ENCODE measurements around the gene SLC50A1. TPM values are rescaled to one million over a fixed set of nuclear protein-coding genes. Genes with fewer than 3 reads are reported as not detected.

SLC50A1 gene
- total and polyA plus RNA-seq, 9 of the 15 experiments (the other 6 are each of a cell fraction or from before 2014, with no cell fraction given) = 46.5 to 132 (median 91.9) TPM

DNA sequence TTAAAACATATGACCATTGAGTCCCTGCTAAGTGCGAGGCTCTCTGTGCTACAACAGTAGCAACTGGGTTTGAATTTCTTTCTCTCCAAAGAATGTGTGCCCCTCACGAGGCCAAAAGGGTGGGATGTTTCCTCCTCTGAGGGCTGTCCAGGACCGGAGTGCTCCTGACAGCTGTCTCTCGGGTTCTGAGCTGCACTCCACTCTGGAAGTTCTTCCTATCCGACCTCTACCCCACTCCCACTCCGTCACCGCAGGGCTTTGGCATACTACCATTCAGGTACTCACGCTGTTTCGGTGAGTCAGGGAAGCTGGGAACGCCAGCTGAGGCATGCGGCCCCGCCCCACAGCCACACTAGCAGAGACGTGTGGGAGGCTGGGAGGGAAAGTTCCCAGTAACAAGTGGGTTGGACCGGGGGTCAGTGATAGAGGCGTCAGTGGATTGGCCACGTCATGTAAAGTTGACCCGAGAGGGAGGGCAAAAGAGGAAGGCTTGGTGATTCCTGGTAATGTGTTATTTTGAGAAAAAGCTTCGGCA lies 705 bp upstream of the SLC50A1 start (continued):
- TF ChIP-seq, protein P1, sequence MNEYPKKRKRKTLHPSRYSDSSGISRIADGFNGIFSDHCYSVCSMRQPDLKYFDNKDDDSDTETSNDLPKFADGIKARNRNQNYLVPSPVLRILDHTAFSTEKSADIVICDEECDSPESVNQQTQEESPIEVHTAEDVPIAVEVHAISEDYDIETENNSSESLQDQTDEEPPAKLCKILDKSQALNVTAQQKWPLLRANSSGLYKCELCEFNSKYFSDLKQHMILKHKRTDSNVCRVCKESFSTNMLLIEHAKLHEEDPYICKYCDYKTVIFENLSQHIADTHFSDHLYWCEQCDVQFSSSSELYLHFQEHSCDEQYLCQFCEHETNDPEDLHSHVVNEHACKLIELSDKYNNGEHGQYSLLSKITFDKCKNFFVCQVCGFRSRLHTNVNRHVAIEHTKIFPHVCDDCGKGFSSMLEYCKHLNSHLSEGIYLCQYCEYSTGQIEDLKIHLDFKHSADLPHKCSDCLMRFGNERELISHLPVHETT (CRISPR knock-in tag; conservative IDR thresholded peaks at IDR 0.05 in 1 of 2, IDR thresholded peaks at IDR 0.05 in 1 of 2) = no peak; a peak in 1 of 4 replicates
- TF ChIP-seq HMG20B (CRISPR knock-in tag; IDR thresholded peaks at IDR 0.05) (no peak), NCOA6 (IDR thresholded peaks at IDR 0.05) (no peak)
- TF ChIP-seq, protein P2, sequence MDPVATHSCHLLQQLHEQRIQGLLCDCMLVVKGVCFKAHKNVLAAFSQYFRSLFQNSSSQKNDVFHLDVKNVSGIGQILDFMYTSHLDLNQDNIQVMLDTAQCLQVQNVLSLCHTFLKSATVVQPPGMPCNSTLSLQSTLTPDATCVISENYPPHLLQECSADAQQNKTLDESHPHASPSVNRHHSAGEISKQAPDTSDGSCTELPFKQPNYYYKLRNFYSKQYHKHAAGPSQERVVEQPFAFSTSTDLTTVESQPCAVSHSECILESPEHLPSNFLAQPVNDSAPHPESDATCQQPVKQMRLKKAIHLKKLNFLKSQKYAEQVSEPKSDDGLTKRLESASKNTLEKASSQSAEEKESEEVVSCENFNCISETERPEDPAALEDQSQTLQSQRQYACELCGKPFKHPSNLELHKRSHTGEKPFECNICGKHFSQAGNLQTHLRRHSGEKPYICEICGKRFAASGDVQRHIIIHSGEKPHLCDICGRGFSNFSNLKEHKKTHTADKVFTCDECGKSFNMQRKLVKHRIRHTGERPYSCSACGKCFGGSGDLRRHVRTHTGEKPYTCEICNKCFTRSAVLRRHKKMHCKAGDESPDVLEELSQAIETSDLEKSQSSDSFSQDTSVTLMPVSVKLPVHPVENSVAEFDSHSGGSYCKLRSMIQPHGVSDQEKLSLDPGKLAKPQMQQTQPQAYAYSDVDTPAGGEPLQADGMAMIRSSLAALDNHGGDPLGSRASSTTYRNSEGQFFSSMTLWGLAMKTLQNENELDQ (CRISPR knock-in tag; IDR thresholded peaks at IDR 0.05; ENCODE audit: borderline replicate concordance) = no peak

- peak overlapping the region; percentile 84 for H3K4me2 ChIP-seq (ENCODE audit: insufficient read depth, low read length)
- FAIRE-seq = no peak
- ChIA-PET POLR2A (interaction anchor here (0.7 to 1.9 kb wide), 7 partner anchors 9 to 574 kb away, joined by 3 to 5 read pairs (median 4); partner anchors contain the start of gene EFNA1), CTCF (ENCODE audit: low intra/inter-chr PET ratio) (no interaction called here)
- 33% methylated on average over 6 of the region's 6 CpGs for WGBS (ENCODE audit: insufficient coverage, low coverage, missing lambda C conversion rate)
- no TSS peak for BruUV-seq (replicated peaks)
- no peak overlapping the region for H2AFZ ChIP-seq (ENCODE audit: low read depth, low read length)
- H3K4me3 ChIP-seq = peak overlapping the region; percentile 82
- H3K9me3 ChIP-seq (replicated peaks; ENCODE audit: control insufficient read depth, insufficient read depth, low read depth, low read length) = peaks cover 7% of the 10 kb centered on the region; the same call in 1 of the 2 replicates
- H3K9ac ChIP-seq (ENCODE audit: insufficient read depth in 1 of 2, low read depth in 2 of 2, low read length in 2 of 2) = peak overlapping the region; percentile 85 to 91
- intact Hi-C loops (cut with micrococcal nuclease) (no loop called here), in situ Hi-C loops (cut with MboI) (no loop called here)
- H3K9me1 ChIP-seq (ENCODE audit: control insufficient read depth, insufficient read depth, low read length) = no peaks in the 10 kb centered on the region
- peaks cover 51% of the 10 kb centered on the region for H3K79me2 ChIP-seq (ENCODE audit: control insufficient read depth, insufficient read depth, low read length)
- H3K36me3 ChIP-seq (ENCODE audit: control insufficient read depth, insufficient read depth, low read length) = peaks cover 40% of the 10 kb centered on the region
- peaks cover 41 to 67% of the 10 kb centered on the region in 2 experiments for H3K4me1 ChIP-seq (replicated peaks in 1 of 2; ENCODE audit: control insufficient read depth in 2 of 2, insufficient read depth in 2 of 2, low read length in 2 of 2)
- no peaks in the 10 kb centered on the region for H3K27me3 ChIP-seq (ENCODE audit: control insufficient read depth in 2 of 2, insufficient read depth in 2 of 2, low read length in 2 of 2)
- H3K27ac ChIP-seq (ENCODE audit: extremely low read depth, low read depth, low read length) = peak overlapping the region; percentile 70
- H4K20me1 ChIP-seq (replicated peaks; ENCODE audit: control insufficient read depth, insufficient read depth, low read length) = no peaks in the 10 kb centered on the region
- peak in 1 of 4 experiments; percentile 6 for DNase-seq (ENCODE audit: extremely low read depth in 1 of 4, low spot score in 3 of 4)
- ATAC-seq = no peak
- TF ChIP-seq, protein P3, sequence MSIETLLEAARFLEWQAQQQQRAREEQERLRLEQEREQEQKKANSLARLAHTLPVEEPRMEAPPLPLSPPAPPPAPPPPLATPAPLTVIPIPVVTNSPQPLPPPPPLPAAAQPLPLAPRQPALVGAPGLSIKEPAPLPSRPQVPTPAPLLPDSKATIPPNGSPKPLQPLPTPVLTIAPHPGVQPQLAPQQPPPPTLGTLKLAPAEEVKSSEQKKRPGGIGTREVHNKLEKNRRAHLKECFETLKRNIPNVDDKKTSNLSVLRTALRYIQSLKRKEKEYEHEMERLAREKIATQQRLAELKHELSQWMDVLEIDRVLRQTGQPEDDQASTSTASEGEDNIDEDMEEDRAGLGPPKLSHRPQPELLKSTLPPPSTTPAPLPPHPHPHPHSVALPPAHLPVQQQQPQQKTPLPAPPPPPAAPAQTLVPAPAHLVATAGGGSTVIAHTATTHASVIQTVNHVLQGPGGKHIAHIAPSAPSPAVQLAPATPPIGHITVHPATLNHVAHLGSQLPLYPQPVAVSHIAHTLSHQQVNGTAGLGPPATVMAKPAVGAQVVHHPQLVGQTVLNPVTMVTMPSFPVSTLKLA (conservative IDR thresholded peaks at IDR 0.05) = no peak
- TF ChIP-seq HNRNPLL (IDR thresholded peaks at IDR 0.05; ENCODE audit: low read depth, low read length, poor library complexity, severe bottlenecking) (no peak), ZNF717 (CRISPR knock-in tag; IDR thresholded peaks at IDR 0.05) (no peak), TCF15 (CRISPR knock-in tag; IDR thresholded peaks at IDR 0.05) (no peak)
- TF ChIP-seq, protein P4, sequence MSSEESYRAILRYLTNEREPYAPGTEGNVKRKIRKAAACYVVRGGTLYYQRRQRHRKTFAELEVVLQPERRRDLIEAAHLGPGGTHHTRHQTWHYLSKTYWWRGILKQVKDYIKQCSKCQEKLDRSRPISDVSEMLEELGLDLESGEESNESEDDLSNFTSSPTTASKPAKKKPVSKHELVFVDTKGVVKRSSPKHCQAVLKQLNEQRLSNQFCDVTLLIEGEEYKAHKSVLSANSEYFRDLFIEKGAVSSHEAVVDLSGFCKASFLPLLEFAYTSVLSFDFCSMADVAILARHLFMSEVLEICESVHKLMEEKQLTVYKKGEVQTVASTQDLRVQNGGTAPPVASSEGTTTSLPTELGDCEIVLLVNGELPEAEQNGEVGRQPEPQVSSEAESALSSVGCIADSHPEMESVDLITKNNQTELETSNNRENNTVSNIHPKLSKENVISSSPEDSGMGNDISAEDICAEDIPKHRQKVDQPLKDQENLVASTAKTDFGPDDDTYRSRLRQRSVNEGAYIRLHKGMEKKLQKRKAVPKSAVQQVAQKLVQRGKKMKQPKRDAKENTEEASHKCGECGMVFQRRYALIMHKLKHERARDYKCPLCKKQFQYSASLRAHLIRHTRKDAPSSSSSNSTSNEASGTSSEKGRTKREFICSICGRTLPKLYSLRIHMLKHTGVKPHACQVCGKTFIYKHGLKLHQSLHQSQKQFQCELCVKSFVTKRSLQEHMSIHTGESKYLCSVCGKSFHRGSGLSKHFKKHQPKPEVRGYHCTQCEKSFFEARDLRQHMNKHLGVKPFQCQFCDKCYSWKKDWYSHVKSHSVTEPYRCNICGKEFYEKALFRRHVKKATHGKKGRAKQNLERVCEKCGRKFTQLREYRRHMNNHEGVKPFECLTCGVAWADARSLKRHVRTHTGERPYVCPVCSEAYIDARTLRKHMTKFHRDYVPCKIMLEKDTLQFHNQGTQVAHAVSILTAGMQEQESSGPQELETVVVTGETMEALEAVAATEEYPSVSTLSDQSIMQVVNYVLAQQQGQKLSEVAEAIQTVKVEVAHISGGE (CRISPR knock-in tag; IDR thresholded peaks at IDR 0.05) = 0 out of 6 replicates have a peak, but pooled peaks of 1 of the 3 experiments have one; percentile 14
Measured at GRCh38 chr1:155136748-155137147, 1.1 kb downstream of the SLC50A1 start.

All from K562 (cell line).